ENCODE results near the gene MYO10. TPM values are rescaled to one million over a fixed set of nuclear protein-coding genes. Genes with fewer than 3 reads are reported as not detected.
A peak's percentile ranks its signal among the peaks of the same experiment; 100 is the strongest.

The MYO10 gene
- total RNA-seq, 4 donors from 2014 or later = 21.0 to 29.8 (median 27.3) TPM

DNA sequence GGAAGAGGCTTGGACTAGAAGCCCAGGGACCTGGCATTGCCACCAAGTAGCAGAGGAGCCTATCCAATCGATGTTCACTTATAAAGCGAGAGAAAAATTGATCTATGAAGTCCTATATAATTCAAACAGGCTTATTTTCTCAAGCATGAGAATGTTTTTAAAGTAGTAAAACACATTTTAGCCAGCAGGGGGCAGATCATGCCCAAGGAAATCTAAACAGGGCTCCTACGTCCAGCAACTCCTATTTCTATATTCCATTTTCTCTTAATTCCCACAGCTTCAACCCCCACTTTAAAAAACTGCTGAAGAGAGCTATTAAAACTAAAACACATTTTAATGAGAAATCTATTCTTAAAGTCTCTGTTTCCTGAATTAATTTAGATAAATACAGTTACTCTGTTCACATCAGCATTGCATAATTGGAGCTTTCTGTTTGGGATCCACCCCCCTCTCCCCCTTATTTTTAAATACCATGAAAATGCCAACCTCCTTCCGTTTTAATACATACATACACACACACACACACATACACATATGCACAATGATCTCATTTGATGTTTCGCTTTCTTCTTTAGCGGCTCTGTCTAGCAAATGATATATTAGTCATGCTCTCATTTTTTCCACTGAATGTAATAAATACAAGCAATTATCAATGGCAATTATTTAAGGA is 144.9 kb downstream of the MYO10 start:
- DNase-seq = no peak
- Histone ChIP-seq H3K4me3 (no peak overlapping the region), H3K36me3 (peaks cover 0 to 12% (median 0%) of the 10 kb centered on the region in 3 donors), H3K9me3 (no peaks in the 10 kb centered on the region), H3K27me3 (no peaks in the 10 kb centered on the region), H3K27ac (no peak overlapping the region), H3K4me1 (peaks cover 0 to 12% (median 0%) of the 10 kb centered on the region in 3 donors)
- 21 to 27% methylated on average over 6 of the region's 6 CpGs for WGBS, 2 donors
- TF ChIP-seq POLR2A (IDR thresholded peaks at IDR 0.05) = no peak
- TF ChIP-seq, protein P1, sequence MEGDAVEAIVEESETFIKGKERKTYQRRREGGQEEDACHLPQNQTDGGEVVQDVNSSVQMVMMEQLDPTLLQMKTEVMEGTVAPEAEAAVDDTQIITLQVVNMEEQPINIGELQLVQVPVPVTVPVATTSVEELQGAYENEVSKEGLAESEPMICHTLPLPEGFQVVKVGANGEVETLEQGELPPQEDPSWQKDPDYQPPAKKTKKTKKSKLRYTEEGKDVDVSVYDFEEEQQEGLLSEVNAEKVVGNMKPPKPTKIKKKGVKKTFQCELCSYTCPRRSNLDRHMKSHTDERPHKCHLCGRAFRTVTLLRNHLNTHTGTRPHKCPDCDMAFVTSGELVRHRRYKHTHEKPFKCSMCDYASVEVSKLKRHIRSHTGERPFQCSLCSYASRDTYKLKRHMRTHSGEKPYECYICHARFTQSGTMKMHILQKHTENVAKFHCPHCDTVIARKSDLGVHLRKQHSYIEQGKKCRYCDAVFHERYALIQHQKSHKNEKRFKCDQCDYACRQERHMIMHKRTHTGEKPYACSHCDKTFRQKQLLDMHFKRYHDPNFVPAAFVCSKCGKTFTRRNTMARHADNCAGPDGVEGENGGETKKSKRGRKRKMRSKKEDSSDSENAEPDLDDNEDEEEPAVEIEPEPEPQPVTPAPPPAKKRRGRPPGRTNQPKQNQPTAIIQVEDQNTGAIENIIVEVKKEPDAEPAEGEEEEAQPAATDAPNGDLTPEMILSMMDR (IDR thresholded peaks at IDR 0.05) = peak; percentile 60 to 81 (median 69)
- intact Hi-C loops (cut with DNase I) = loop anchor here (5.0 to 10.0 kb wide), 2 partner anchors 344 to 396 kb away; no protein-coding TSS in a partner anchor

DNA sequence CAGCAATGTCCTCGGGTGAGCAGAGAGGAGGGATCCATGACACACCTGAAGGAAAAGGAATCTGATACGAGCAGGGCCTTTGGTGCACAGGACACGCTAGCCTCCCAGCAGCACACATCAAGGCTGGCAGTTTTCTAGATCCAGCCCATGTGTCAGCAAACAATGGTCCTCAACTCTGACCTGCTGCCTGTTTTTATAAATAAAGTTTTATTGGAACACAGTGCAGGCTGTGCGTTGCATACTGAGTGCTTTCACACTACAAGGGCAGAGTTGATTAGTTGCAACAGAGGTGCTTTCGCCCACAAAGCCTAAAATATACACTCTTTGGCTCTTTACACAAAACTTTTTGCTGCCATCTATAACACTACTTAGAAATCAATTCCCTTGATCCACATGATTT is 147.1 kb downstream of the MYO10 start:
- Histone ChIP-seq H3K27me3 (no peaks in the 10 kb centered on the region), H3K36me3 (peaks cover 0 to 12% (median 0%) of the 10 kb centered on the region in 3 donors), H3K4me3 (no peak overlapping the region), H3K27ac (no peak overlapping the region), H3K4me1 (peaks cover 0 to 12% (median 0%) of the 10 kb centered on the region in 3 donors), H3K9me3 (no peaks in the 10 kb centered on the region)
- no peak for TF ChIP-seq POLR2A (IDR thresholded peaks at IDR 0.05)
- WGBS, 2 donors = 85 to 94% methylated on average over 5 of the region's 5 CpGs
- intact Hi-C loops (cut with DNase I) = loop anchor here (10.0 kb wide), 1 partner anchor 146 kb away; the partner anchor contains the start of gene MYO10
- no peak for DNase-seq

DNA sequence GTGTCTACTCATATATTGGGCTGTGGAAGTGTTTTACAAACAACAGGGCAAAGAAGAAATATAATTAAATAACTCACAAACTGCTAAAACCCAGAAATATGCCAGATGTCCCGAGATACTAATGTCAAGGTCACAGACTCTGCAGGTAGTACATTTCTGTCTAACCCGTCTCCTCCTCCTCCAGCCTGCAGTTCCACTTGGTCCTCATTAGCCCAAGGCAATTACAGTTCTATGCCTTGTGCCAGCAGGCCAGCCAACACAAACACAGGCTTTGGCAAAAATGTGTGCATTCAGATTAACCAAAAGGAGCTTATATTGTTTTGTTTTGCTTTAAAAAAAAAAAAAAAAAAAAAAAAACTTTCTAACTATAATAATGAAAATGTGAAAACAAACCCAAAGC is 148.8 kb downstream of the MYO10 start:
- H3K4me1 ChIP-seq = peaks cover 0 to 12% (median 0%) of the 10 kb centered on the region in 3 donors
- intact Hi-C loops (cut with DNase I) = loop anchor here (10.0 kb wide), 1 partner anchor 148 kb away; the partner anchor contains the start of gene MYO10
- no peaks in the 10 kb centered on the region for H3K27me3 ChIP-seq
- no peak for TF ChIP-seq POLR2A (IDR thresholded peaks at IDR 0.05)
- TF ChIP-seq, protein P1 (IDR thresholded peaks at IDR 0.05) = no peak
- no peaks in the 10 kb centered on the region for H3K9me3 ChIP-seq
- no peak for DNase-seq
- 28 to 66% methylated on average over 2 of the region's 2 CpGs for WGBS, 2 donors
- H3K4me3 ChIP-seq = no peak overlapping the region
- peaks cover 0 to 20% (median 0%) of the 10 kb centered on the region in 3 donors for H3K36me3 ChIP-seq
- no peak overlapping the region for H3K27ac ChIP-seq

DNA sequence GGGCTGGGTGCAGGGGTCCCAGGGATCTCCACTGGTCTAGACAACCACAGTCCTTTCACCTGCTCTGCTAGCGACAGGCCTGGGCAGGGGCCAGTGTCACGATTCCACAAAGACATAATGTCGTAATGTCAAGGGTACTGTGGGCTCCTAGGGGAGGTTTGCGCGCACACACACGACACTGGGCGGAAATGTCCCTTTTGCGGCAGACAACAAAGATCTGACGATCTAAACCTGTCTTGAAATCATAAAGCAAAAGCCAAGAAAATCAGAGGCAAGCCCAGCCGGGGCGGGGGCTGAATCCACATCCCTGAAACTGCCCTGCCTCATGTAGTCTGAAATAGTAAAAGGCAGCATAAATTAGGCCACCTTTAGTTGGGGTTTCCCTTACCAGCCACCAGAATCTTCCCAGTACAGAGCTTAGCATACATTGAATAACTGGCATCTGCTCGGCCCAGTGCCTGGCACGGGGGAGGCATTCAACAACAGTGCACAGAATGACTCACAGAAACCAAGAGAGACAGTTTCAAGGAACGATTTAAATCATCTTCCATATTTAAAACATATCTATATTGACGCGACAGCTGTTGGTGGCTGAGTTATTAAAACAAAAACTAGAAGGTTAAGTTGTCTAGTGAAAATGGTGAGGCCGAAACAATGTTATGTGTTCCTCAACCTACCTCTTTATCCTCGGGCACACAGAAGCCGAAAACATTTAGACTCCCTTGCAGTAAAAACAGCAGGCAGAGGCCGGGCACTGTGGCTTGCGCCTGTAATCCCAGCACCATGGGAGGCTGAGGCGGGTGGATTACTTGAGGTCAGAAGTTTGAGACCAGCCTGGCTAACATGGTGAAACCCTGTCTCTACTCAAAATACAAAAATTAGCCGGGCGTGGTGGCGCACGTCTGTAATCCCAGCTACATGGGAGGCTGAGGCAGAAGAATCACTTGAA is 151.0 kb downstream of the MYO10 start:
- Histone ChIP-seq H3K9me3 (no peaks in the 10 kb centered on the region), H3K4me3 (no peak overlapping the region), H3K4me1 (peaks cover 0 to 12% (median 0%) of the 10 kb centered on the region in 3 donors), H3K27me3 (no peaks in the 10 kb centered on the region), H3K27ac (no peak overlapping the region), H3K36me3 (peaks cover 0 to 34% (median 0%) of the 10 kb centered on the region in 3 donors)
- DNase-seq = no peak
- intact Hi-C loops (cut with DNase I) = loop anchor here (10.0 kb wide), 1 partner anchor 150 kb away; the partner anchor contains the start of gene MYO10
- 64 to 70% methylated on average over 25 of the region's 26 CpGs for WGBS, 2 donors
- TF ChIP-seq, protein P1 (IDR thresholded peaks at IDR 0.05) = no peak
- no peak for TF ChIP-seq POLR2A (IDR thresholded peaks at IDR 0.05)

DNA sequence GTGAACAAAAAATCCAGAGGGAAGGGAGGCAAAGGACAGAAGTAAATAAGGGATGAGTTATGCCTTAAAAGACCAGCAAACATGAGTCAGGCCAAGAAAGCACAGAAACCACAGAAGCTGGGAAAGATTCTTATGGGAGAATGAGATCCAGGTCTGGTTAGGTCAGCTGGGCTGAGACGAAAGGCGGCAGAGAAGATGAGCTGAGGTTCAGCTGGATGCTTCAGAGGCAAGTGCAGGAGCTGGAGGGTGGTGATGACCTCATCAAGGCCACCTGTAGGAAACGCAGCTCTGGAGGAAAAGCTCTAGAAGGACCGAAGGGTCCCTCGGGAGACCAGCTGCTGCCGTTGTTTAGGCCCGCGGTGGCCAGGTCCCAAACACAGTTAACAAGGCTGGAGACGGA is 152.0 kb downstream of the MYO10 start:
- no peak overlapping the region for H3K27ac ChIP-seq
- 88 to 92% methylated on average over 9 of the region's 9 CpGs for WGBS, 2 donors
- intact Hi-C loops (cut with DNase I) = loop anchor here (10.0 kb wide), 1 partner anchor 151 kb away; the partner anchor contains the start of gene MYO10

More for the DNA sequence above, 152.0 kb downstream of the MYO10 start:
- H3K4me3 ChIP-seq = no peak overlapping the region
- H3K4me1 ChIP-seq = peaks cover 0 to 12% (median 0%) of the 10 kb centered on the region in 3 donors
- DNase-seq = no peak
- no peaks in the 10 kb centered on the region for H3K27me3 ChIP-seq
- TF ChIP-seq POLR2A (IDR thresholded peaks at IDR 0.05) = no peak
- TF ChIP-seq, protein P1 (IDR thresholded peaks at IDR 0.05) = no peak
- peaks cover 0 to 42% (median 0%) of the 10 kb centered on the region in 3 donors for H3K36me3 ChIP-seq
- H3K9me3 ChIP-seq = no peaks in the 10 kb centered on the region
